ENCODE data around the gene SLC9A8. TPM values are rescaled to one million over a fixed set of nuclear protein-coding genes. Genes with fewer than 3 reads are reported as not detected.
"Not testable (repeated sequence)": the region's sequence is repeated elsewhere in the genome, so short reads cannot be mapped to it uniquely, and the experiment has no call there.

SLC9A8 gene
- total RNA-seq, 1 donor from 2014 or later, result 4.1 TPM

- no peak overlapping the region for H3K27ac Mint-ChIP-seq
- no peaks in the 10 kb centered on the region for H3K9me3 Mint-ChIP-seq
- H3K4me3 Mint-ChIP-seq, result no peak overlapping the region
Measured at GRCh38 chr20:49779972-49780371, 32.7 kb upstream of the SLC9A8 start.

GRCh38 chr20:49781676-49782075, 31.0 kb upstream of the SLC9A8 start:
- H3K36me3 Mint-ChIP-seq, result no peaks in the 10 kb centered on the region
- Histone ChIP-seq H3K4me1 (no peaks in the 10 kb centered on the region), H3K4me2 (no peak overlapping the region), H3K79me2 (ENCODE audit: low read depth) (no peaks in the 10 kb centered on the region), H2AFZ (replicated peaks) (no peak overlapping the region), H4K20me1 (ENCODE audit: low read depth) (no peaks in the 10 kb centered on the region), H3K9ac (no peak overlapping the region), H3K27ac (no peak overlapping the region), H3K27me3 (no peaks in the 10 kb centered on the region), H3K36me3 (no peaks in the 10 kb centered on the region), H3K9me3 (ENCODE audit: low read depth) (no peaks in the 10 kb centered on the region), H3K4me3 (no peak overlapping the region), H3F3A (ENCODE audit: low read depth) (no peaks in the 10 kb centered on the region)
- TF ChIP-seq, protein P1, sequence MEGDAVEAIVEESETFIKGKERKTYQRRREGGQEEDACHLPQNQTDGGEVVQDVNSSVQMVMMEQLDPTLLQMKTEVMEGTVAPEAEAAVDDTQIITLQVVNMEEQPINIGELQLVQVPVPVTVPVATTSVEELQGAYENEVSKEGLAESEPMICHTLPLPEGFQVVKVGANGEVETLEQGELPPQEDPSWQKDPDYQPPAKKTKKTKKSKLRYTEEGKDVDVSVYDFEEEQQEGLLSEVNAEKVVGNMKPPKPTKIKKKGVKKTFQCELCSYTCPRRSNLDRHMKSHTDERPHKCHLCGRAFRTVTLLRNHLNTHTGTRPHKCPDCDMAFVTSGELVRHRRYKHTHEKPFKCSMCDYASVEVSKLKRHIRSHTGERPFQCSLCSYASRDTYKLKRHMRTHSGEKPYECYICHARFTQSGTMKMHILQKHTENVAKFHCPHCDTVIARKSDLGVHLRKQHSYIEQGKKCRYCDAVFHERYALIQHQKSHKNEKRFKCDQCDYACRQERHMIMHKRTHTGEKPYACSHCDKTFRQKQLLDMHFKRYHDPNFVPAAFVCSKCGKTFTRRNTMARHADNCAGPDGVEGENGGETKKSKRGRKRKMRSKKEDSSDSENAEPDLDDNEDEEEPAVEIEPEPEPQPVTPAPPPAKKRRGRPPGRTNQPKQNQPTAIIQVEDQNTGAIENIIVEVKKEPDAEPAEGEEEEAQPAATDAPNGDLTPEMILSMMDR (IDR thresholded peaks at IDR 0.05), result no peak
- no peak for TF ChIP-seq EZH2 (IDR thresholded peaks at IDR 0.05)
- TF ChIP-seq EZH2phosphoT487 (IDR thresholded peaks at IDR 0.05), result no peak
- H3K9me3 Mint-ChIP-seq, result no peaks in the 10 kb centered on the region
- H3K4me3 Mint-ChIP-seq, result no peak overlapping the region
- DNase-seq (ENCODE audit: low spot score), result no peak
- peaks cover 13% of the 10 kb centered on the region for H3K4me1 Mint-ChIP-seq
- H3K27ac Mint-ChIP-seq, result no peak overlapping the region
- peaks cover 10% of the 10 kb centered on the region for H3K27me3 Mint-ChIP-seq (ENCODE audit: insufficient read depth, low read depth)

More at GRCh38 chr20:49779972-49780371, 32.7 kb upstream of the SLC9A8 start:
- Histone ChIP-seq H3K9me3 (ENCODE audit: low read depth) (no peaks in the 10 kb centered on the region), H3K27ac (no peak overlapping the region), H3F3A (ENCODE audit: low read depth) (peaks cover 6% of the 10 kb centered on the region), H3K9ac (no peak overlapping the region), H3K36me3 (no peaks in the 10 kb centered on the region), H3K4me2 (no peak overlapping the region), H3K79me2 (ENCODE audit: low read depth) (no peaks in the 10 kb centered on the region), H3K27me3 (no peaks in the 10 kb centered on the region), H2AFZ (replicated peaks) (no peak overlapping the region), H3K4me3 (no peak overlapping the region), H3K4me1 (no peaks in the 10 kb centered on the region), H4K20me1 (ENCODE audit: low read depth) (no peaks in the 10 kb centered on the region)
- DNase-seq (ENCODE audit: low spot score), result no peak
- Mint-ChIP-seq H3K27me3 (ENCODE audit: insufficient read depth, low read depth) (peaks cover 10% of the 10 kb centered on the region), H3K4me1 (peaks cover 23% of the 10 kb centered on the region), H3K36me3 (no peaks in the 10 kb centered on the region)
- TF ChIP-seq, protein P1 (IDR thresholded peaks at IDR 0.05), result no peak

DNA sequence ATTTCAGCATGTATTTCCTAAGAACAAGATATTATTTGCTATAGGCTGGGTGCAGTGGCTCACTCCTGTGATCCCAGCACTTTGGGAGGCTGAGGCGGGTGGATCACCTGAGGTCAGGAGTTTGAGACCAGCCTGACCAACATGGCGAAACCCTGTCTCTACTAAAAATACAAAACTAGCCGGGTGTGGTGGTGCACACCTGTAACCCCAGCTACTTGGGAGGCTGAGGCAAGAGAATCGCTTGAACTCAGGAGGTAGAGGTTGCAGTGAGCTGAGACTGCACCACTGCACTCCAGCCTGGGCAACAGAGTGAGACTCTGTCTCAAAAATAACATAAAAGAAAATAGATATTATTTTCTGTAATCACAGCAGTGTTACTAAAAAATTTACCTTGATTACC, 30.2 kb upstream of the SLC9A8 start:
- not testable (repeated sequence) for H3K27ac Mint-ChIP-seq; H3K4me2 ChIP-seq; H3K36me3 Mint-ChIP-seq; H3K4me1 Mint-ChIP-seq; H3K4me3 ChIP-seq; H3K79me2 ChIP-seq (ENCODE audit: low read depth); DNase-seq (ENCODE audit: low spot score); H3K27me3 ChIP-seq; H2AFZ ChIP-seq (replicated peaks); H3K4me3 Mint-ChIP-seq; H3K27ac ChIP-seq; H3K9ac ChIP-seq; H3K4me1 ChIP-seq; H3F3A ChIP-seq (ENCODE audit: low read depth); H3K36me3 ChIP-seq; H4K20me1 ChIP-seq (ENCODE audit: low read depth); H3K9me3 ChIP-seq (ENCODE audit: low read depth); H3K9me3 Mint-ChIP-seq
- peaks cover 10% of the 10 kb centered on the region for H3K27me3 Mint-ChIP-seq (ENCODE audit: insufficient read depth, low read depth)

DNA sequence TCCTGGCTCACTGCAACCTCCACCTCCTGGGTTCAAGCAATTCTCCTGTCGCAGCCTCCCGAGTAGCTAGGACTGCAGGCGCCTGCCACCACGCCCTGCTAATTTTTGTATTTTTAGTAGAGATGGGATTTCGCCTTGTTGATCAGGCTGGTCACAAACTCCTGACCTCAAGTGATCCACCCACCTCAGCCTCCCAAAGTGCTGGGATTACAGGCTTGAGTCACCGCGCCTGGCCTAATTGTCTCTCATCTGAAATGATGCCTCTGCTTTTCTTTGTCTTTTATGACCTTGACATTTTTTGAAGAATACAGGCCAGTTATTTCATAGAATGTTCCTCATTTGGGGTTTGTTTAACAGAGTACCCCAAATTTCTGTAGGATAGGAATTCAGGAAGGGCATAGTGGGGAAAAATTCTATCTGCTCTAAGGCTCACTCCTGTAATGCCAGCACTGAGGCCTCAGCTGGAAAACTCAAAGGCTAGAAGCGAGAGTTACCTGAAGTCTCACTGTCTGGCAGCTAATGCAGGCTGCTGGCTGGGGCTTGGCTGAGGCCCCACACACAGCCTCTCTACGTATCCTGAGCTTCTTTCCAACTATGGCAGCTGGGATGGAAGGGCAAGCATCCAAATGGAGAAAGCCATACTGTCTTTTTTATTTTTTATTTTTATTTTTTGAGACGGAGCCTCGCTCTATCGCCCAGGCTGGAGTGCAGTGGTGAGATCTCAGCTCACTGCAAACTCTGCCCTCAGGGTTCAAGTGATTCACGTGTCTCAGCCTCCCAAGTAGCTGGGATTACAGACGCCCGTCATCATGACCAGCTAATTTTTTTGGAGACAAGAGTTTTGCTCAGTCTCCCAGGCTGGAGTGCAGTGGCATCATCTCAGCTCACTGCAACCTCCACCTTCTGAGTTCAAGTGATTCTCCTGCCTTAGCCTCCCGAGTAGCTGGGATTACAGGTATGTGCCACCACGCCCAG, 29.3 kb upstream of the SLC9A8 start:
- H3K79me2 ChIP-seq (ENCODE audit: low read depth); H3K4me3 Mint-ChIP-seq; DNase-seq (ENCODE audit: low spot score); H2AFZ ChIP-seq (replicated peaks); H3F3A ChIP-seq (ENCODE audit: low read depth); H3K9me3 ChIP-seq (ENCODE audit: low read depth); H3K4me1 ChIP-seq; H3K4me3 ChIP-seq; H3K4me1 Mint-ChIP-seq; H3K9me3 Mint-ChIP-seq; H4K20me1 ChIP-seq (ENCODE audit: low read depth); H3K36me3 ChIP-seq; H3K27me3 ChIP-seq; H3K9ac ChIP-seq; H3K36me3 Mint-ChIP-seq; H3K4me2 ChIP-seq; H3K27ac ChIP-seq: not testable (repeated sequence)
- peak overlapping the region; percentile 75 for H3K27ac Mint-ChIP-seq
- peaks cover 10% of the 10 kb centered on the region for H3K27me3 Mint-ChIP-seq (ENCODE audit: insufficient read depth, low read depth)
